Stomach smooth muscle (tissue), 2 donors: ENCODE measurements around the gene GPC4.
"Not testable (repeated sequence)": the region's sequence is repeated elsewhere in the genome, so short reads cannot be mapped to it uniquely, and the experiment has no call there.

Experiments used
- H3K27ac ChIP-seq: one replicate; pipeline ENCODE4 v1.7.0; 2013; ENCODE audit warnings: mild to moderate bottlenecking, low read length, inconsistent platforms
- H3K27me3 ChIP-seq, 2 donors: one replicate each; pipeline ENCODE4 v1.7.0; 2013; ENCODE audit warnings: low read length in 2 of 2; ENCODE audit not compliant: insufficient read depth in 2 of 2, control insufficient read depth in 1 of 2
- H3K36me3 ChIP-seq, 2 donors: one replicate each; pipeline ENCODE4 v1.7.0; 2013; ENCODE audit warnings: low read length in 2 of 2; ENCODE audit not compliant: control insufficient read depth in 2 of 2, insufficient read depth in 2 of 2
- H3K4me1 ChIP-seq: one replicate; pipeline ENCODE4 v1.7.0; 2013; ENCODE audit warnings: low read length; ENCODE audit not compliant: control insufficient read depth, insufficient read depth
- H3K4me3 ChIP-seq, 2 donors: one replicate each; pipeline ENCODE4 v1.7.0; 2013; ENCODE audit warnings: low read length in 2 of 2
- H3K9ac ChIP-seq, 2 donors: one replicate each; pipeline ENCODE4 v1.7.0; 2013; ENCODE audit warnings: low read length in 2 of 2, mild to moderate bottlenecking in 1 of 2
- H3K9me3 ChIP-seq, 2 donors: one replicate each; pipeline ENCODE4 v1.7.0; 2013; ENCODE audit warnings: low read length in 2 of 2; ENCODE audit not compliant: control insufficient read depth in 2 of 2
- donor health status: healthy.
- donor health status: Pancreatic carcinoma.

Gene GPC4

DNA sequence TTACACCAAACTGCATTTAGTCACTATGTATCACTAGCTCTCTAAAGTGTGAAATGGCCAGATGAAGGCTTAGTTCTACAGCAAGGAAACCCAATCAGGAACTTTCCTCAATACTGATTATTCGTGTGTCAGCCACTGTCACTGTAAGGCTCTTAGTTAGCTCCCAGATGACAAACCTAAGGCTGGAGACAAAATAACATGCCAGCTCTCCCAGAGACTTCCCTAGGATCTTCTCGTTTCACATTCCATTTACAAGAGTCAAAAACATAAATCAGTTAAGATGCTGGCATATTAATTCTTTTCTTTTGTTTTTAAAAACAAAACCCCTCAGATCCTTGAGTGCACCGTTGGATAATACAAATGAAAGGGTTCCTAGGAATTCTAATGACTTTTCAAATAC lies 109.0 kb downstream of the GPC4 start:
- Histone ChIP-seq H3K27me3 (peaks cover 0 to 4% of the 10 kb centered on the region in 2 donors), H3K9ac (no peak overlapping the region), H3K4me1 (peaks cover 8% of the 10 kb centered on the region), H3K36me3 (peaks cover 7 to 11% of the 10 kb centered on the region in 2 donors), H3K27ac (no peak overlapping the region), H3K4me3 (no peak overlapping the region), H3K9me3 (no peaks in the 10 kb centered on the region)

DNA sequence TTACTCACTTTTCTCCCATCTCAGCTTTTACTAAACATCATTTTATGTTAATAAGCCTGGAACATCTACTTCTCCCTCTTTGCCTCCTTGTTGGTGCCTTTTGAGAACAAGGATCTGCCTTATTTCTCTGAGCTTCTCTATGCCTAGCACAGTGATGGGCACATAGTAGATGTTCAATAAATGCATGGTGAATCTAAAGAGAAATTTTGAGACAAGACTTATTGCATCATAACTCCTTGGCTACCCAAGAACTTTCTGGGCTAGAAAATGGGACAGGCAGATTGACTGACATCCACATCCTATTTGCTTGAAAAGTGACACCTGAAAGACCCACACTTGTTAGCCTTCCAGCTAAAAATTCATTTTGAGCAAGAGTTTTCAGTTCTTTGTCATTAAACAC lies 109.9 kb downstream of the GPC4 start:
- H3K27ac ChIP-seq: no peak overlapping the region

DNA sequence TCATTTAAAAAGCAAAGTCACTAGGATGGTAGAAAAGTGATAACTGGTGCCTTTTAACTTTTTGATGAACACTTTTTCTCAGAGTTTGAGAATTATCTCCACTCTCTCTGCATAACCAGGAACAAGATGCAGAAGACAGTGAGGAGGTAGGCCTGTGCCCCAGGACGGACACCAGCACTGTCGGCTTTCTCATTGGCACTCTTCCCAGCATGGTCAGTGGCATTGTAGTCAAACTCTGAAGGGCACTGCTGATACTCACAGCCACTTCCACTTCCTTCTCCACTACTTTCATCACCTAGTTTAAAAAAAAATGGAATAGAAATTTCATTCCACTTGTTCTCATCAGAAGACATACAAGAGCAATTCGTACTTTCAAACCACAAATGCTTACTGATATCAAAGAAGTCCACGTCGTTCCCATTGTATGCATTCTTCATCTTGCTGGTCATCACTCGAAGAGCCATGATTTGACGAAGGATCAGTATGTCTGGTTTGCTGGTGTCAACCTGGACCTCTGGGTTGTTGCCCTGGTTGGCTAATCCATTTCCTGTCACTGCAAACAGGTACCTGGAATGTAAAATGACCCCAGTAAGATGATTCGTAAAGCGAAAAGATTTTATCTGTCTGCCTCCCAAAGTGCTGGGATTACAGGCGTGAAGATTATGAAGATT lies 112.4 kb downstream of the GPC4 start:
- peaks cover 4% of the 10 kb centered on the region for H3K4me1 ChIP-seq
- H3K36me3 ChIP-seq: peaks cover 7 to 11% of the 10 kb centered on the region in 2 donors
- no peaks in the 10 kb centered on the region for H3K27me3 ChIP-seq
- no peak overlapping the region for H3K9ac ChIP-seq
- no peak overlapping the region for H3K27ac ChIP-seq
- H3K4me3 ChIP-seq: no peak overlapping the region
- H3K9me3 ChIP-seq: no peaks in the 10 kb centered on the region

More for the DNA sequence above, 109.9 kb downstream of the GPC4 start:
- peaks cover 0 to 2% of the 10 kb centered on the region in 2 donors for H3K27me3 ChIP-seq
- peaks cover 7 to 11% of the 10 kb centered on the region in 2 donors for H3K36me3 ChIP-seq
- H3K9me3 ChIP-seq: no peaks in the 10 kb centered on the region
- H3K4me3 ChIP-seq: no peak overlapping the region
- no peak overlapping the region for H3K9ac ChIP-seq
- H3K4me1 ChIP-seq: peaks cover 8% of the 10 kb centered on the region

DNA sequence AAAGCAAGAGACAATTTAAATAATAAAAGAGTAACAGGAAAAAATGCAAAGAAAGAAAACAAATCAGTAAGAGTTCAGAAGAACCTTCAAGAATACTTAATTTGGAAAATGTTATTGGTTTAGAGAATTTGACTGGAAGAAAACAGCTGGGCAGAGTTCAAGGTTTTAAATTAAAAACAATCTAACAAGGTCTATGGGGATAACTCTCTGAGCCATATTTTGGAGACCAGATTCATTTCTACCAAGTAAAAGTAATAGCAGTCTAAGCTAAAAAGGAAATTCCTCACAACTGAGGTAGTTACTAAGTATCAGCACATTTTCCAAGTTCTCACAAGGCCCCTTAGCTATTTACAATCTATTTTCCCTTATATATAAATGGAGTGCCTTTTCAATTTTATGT lies 114.7 kb downstream of the GPC4 start:
- peaks cover 7 to 8% of the 10 kb centered on the region in 2 donors for H3K36me3 ChIP-seq
- no peak overlapping the region for H3K27ac ChIP-seq
- peaks cover 6% of the 10 kb centered on the region for H3K4me1 ChIP-seq
- peaks cover 0 to 2% of the 10 kb centered on the region in 2 donors for H3K27me3 ChIP-seq
- H3K9ac ChIP-seq: no peak overlapping the region
- H3K9me3 ChIP-seq: no peaks in the 10 kb centered on the region
- H3K4me3 ChIP-seq: no peak overlapping the region

DNA sequence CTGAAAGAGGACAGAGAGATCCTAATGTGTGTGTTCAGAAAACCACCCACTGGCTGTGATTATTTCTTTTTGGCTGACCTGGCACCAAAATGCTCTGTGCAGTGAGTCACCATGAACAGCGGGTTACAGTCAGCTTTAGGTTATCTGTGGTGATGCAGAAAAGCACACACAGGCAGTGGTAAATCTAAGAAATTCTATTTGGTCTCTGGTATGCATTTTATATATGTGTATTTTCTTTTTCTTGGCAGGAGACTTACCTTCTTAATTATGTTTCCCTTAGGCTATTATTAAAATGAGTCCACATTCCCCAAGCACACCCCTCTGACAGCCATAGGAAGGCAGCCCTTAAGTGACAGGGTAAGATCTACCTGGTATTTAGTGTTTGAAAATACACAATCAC lies 118.0 kb downstream of the GPC4 start:
- peaks cover 0 to 4% of the 10 kb centered on the region in 2 donors for H3K27me3 ChIP-seq
- no peak overlapping the region for H3K4me3 ChIP-seq
- no peak overlapping the region for H3K27ac ChIP-seq
- peaks cover 4% of the 10 kb centered on the region for H3K4me1 ChIP-seq
- H3K9me3 ChIP-seq: no peaks in the 10 kb centered on the region
- no peaks in the 10 kb centered on the region for H3K36me3 ChIP-seq
- no peak overlapping the region for H3K9ac ChIP-seq

DNA sequence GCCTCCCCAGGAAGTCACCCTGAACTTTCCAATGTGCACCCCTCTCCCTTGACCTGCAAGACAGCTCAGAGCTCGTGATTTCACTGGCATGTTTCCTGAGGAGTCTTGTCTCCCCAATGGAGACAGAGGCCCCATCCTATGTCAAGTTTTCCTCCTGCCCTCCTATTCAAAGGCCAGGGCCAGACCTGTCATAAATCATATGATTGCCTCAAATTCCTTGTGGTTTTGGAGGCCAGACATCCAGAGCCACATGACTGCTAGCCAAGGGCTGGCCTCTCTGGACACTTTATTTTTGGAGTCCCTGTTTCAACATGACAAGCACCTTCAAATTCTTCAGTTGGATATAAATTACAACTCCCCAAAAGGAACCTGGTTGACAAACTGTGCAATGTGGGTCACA lies 121.2 kb downstream of the GPC4 start:
- Histone ChIP-seq H3K4me3 (no peak overlapping the region), H3K27me3 (peaks cover 0 to 4% of the 10 kb centered on the region in 2 donors), H3K4me1 (peaks cover 4% of the 10 kb centered on the region), H3K9me3 (no peaks in the 10 kb centered on the region), H3K36me3 (no peaks in the 10 kb centered on the region), H3K9ac (no peak overlapping the region), H3K27ac (no peak overlapping the region)

DNA sequence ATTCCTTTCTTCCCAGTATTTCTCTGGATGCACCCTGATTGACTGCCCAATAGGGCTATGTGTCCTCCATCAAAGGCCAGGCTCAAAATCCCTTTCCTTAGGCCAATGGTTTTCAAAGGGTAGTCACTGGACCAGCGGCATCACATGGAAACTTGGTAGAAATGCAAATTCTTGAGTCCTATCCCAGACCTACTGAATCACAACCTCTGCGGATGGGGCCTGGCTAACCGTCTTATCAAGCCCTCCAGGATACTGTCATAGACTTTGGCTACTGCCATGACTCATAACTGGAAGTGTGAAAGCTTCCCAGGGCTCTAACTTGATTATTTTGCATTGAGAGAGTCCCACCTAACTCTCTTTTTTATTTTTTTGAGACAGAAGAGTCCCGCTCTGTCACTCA lies 125.2 kb downstream of the GPC4 start:
- Histone ChIP-seq H3K9ac (no peak overlapping the region), H3K27ac (no peak overlapping the region), H3K4me3 (no peak overlapping the region), H3K36me3 (no peaks in the 10 kb centered on the region), H3K27me3 (peaks cover 0 to 8% of the 10 kb centered on the region in 2 donors), H3K4me1 (no peaks in the 10 kb centered on the region), H3K9me3 (peaks cover 0 to 7% of the 10 kb centered on the region in 2 donors)

DNA sequence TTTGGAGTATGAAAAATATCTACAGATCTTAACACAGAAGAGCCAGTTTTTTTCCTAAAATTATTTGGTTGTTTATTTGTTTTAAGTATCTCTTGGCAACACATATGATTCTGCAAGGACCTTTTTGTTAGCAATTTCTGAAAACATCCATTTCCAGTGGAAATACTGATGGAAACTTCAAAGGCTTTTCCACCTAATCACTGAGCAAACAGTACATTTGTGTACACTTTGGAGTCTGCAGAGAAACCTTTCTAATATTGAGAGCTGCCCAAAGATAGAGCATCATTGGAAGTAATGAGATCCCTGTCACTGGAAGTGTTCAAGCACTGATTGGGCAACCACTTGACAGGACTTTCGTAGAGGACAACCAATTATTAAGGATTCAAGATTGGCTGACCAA lies 127.4 kb downstream of the GPC4 start:
- Histone ChIP-seq H3K9ac (no peak overlapping the region), H3K27ac (no peak overlapping the region), H3K36me3 (no peaks in the 10 kb centered on the region), H3K27me3 (peaks cover 0 to 8% of the 10 kb centered on the region in 2 donors), H3K4me3 (no peak overlapping the region), H3K4me1 (no peaks in the 10 kb centered on the region), H3K9me3 (peaks cover 0 to 7% of the 10 kb centered on the region in 2 donors)

DNA sequence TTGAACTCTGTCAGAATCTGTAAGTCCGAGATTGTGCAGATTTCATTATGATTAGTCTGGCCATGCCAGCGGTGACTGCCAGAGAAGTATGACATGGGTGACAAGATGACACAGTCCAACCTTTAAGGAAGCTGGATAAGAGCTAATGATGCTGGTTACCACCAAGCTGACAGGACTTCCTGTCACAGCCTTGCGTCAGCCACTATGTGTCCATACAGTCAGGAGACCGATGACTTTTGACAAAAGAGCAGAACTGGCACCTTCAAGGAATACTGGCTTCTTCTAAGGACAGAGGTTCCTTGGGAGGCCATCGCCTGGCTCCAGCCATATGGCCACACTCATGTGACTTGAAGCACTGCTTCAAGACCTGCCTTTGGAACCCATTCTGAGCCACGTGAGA lies 129.9 kb downstream of the GPC4 start:
- Histone ChIP-seq H3K27ac (no peak overlapping the region), H3K4me1 (no peaks in the 10 kb centered on the region), H3K4me3 (no peak overlapping the region), H3K9ac (no peak overlapping the region), H3K9me3 (peaks cover 0 to 7% of the 10 kb centered on the region in 2 donors), H3K27me3 (peaks cover 0 to 6% of the 10 kb centered on the region in 2 donors), H3K36me3 (no peaks in the 10 kb centered on the region)

DNA sequence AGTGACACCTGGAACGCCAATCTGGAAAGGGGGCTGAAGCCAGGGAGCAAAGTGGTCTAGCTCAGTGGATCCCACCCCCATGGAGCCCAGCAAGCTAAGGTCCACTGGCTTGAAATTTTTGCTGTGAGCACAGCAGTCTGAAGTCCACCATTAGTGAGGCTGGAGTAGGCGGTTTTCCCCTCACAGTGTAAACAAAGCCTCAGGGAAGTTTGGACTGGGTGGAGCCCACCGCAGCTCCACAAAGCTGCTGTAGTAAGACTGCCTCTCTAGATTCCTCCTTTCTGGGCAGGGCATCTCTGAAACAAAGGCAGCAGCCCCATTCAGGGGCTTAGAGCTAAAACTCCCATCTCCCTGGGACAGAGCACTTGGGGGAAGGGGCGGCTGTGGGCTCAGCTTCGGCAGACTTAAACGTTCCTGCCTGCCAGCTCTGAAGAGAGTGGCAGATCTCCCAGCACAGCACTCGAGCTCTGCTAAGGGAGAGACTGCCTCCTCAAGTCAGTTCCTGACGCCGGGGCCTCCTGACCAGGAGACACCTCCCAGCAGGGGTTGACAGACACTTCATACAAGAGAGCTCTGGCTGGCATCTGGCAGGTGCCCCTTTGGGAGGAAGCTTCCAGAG lies 136.1 kb downstream of the GPC4 start:
- H3K27me3 ChIP-seq, H3K4me1 ChIP-seq, H3K27ac ChIP-seq, H3K36me3 ChIP-seq, H3K9ac ChIP-seq, H3K4me3 ChIP-seq, H3K9me3 ChIP-seq: not testable (repeated sequence)

DNA sequence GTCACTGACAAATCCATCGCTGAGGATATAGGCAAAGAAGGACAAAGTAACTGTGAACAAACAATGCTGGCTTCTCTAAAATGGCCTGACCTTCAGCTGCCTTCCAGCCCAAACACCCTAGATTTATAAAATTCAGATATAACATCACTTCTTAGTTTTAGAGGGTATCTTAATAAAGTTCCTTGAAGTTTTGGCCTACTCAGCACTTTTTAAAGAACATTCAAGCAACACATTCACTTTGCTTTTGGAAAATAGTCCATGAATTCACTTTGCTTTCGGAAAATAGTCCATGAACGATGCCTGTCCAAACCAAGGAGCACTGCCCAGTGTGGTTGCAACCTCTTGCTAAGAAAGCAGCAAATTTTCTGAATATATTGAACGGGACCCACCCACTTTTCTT lies 142.1 kb downstream of the GPC4 start:
- H3K9me3 ChIP-seq: no peaks in the 10 kb centered on the region
- H3K4me1 ChIP-seq: no peaks in the 10 kb centered on the region
- H3K27ac ChIP-seq: no peak overlapping the region
- H3K4me3 ChIP-seq: no peak overlapping the region
- peaks cover 0 to 6% of the 10 kb centered on the region in 2 donors for H3K27me3 ChIP-seq
- no peak overlapping the region for H3K9ac ChIP-seq
- no peaks in the 10 kb centered on the region for H3K36me3 ChIP-seq
